Effector CD4-positive, alpha-beta T cell (primary cell): ENCODE measurements around the gene NT5C3A.
"Not testable (repeated sequence)": the region's sequence is repeated elsewhere in the genome, so short reads cannot be mapped to it uniquely, and the experiment has no call there.

Source experiments
- DNase-seq: peaks from one replicate; pipeline ENCODE4 v3.0.0-alpha.2; 2020
- total RNA-seq: gene quantifications from one replicate; lab custom pipeline; 2026; lab: John Stamatoyannopoulos, UW

The NT5C3A gene
- total RNA-seq: 46.5 reads per million, percentile 67 among the genes with 10 or more reads in this experiment

DNA sequence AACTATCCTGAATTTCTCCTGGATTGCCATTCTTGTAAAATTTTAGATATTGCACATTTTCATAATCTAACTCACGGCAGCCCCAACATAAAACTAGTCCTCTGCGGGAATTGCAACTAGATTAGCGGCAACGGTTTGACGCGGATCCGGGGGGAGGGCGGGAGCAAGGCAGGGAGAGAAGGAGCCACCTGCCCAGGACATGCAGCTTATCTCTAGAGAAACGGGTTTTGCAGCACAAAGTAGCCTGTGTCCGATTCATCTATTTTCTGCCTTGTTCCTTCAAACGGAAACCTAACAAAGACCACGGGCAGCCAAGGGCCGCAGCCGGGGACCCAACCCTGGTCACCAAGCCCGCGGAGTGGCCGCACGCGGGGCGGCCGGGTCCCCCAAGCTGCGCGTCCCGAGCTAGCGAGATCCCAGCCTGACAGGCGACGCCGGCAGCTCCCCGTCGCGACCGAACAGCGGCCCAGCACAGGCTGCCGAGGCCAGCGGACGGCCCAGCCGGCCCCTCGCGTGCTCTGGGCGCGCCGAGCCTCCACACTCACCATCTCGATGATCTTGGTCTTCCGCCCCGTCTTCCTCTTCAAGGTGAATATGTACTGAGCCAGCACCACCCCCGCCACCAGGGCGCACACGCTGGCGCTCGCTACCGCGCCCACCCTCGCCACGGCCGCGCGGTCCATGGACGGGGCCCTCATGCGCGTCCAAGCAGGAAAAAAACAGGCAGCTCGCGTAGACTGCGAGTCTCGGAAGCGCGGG is at the start of gene NT5C3A:
TSS of gene NT5C3A (minus strand) at position 754 of the 759 bp plus-strand sequence. CDS start at position 683, 71 bp downstream.
- DNase-seq: no peak

DNA sequence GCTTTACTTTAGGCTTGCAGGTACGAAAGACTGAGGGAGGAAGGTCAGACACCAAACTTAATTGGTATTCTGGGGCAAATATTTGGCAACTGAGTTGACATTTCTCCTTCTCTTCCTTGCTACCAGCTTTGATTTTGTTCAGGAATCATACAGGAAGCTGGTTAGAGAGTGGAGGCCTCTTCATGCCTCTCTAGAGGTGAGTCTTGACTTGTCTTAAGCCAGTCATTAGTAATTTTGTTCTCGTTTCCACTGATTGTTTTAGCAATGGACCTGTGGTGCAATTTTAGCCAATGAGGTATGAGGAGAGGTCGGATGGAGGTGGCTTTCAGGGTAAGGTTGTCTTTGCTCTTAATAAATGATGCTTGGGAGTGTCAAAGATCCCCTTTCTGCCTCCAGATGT is 49.0 kb upstream of the NT5C3A start:
- no peak for DNase-seq

DNA sequence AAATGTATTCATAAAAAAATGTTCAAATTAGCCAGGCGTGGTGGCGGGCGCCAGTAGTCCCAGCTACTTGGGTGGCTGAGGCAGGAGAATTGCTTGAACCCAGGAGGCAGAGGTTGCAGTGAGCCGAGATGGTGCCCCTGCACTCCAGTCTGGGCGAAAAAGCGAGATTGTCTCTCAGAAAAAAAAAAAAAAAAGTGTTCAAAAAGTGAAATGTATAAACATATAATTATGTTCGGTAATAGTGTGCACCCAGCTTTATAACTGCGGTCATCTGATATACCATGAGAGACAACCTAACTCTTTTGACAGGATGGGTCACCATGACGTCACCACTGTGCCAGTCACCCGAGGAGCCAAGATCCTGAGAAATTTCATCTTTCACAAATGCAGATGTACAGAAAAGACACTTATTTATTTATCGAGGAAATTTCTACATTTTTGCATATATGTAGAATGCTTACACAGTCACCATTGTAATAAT is 47.2 kb upstream of the NT5C3A start:
- DNase-seq: no peak

DNA sequence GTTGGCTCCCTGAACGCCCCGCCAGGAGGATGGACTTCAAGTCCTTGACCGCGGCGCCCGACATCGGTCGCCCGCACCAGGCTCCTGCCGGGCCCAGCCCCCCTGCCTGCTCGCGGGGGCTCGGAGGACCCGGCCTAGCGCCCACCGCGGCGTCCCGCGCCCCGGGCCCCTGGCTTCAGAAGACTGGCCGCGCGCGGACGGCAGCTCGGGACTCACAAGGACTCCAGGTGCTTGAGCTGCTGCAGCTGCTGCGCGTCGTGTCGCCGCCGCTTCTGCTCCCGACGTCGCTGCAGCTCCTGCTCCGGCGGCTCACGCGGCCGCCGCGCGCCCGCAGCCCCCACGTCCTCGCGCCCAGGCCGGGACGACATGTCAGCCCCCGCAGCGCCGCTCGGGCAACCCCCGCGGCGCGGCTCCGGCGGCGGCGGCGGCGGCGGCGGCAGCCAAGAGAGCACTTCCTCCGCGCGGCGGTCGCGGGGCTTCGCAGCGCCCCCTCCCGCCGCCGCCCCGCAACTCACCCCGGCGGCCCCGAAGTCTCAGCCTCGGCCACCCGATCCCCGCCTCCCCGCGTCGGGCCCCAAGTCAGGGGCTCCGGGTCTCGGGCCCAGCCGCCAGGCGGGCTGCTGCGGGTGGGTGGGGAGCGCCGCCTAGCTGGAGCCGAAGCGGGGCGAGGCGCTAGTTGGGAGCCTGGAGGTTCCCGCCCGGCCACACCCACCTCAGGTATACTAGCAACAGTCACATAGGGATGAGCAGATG is 46.6 kb upstream of the NT5C3A start, which contains the start of gene RP9:
TSS of gene RP9 (minus strand) at position 400 of the 753 bp plus-strand sequence. CDS start at position 368, 32 bp downstream.
- peak; percentile 64 for DNase-seq

DNA sequence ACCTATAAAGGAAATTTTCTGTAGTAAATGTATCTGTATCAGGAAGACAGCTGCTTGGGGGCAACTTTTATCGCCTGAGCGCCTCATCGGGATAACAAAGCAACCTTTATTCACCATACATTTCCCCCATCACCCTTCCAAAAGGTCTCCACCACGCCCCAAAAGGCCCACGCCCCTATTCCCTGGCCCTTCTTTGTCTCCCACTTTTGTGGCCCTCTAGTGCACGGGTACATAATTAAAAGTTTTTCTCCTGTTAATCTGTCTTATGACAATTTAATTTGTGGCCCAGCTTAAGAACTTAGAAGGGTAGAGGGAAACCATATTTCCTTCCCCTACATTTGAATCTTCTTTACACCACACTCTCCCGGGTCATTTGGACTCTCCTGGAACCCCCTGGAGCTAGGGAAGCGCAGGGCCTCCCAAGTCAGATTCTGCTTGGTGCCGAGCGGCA is 46.0 kb upstream of the NT5C3A start:
- no peak for DNase-seq

DNA sequence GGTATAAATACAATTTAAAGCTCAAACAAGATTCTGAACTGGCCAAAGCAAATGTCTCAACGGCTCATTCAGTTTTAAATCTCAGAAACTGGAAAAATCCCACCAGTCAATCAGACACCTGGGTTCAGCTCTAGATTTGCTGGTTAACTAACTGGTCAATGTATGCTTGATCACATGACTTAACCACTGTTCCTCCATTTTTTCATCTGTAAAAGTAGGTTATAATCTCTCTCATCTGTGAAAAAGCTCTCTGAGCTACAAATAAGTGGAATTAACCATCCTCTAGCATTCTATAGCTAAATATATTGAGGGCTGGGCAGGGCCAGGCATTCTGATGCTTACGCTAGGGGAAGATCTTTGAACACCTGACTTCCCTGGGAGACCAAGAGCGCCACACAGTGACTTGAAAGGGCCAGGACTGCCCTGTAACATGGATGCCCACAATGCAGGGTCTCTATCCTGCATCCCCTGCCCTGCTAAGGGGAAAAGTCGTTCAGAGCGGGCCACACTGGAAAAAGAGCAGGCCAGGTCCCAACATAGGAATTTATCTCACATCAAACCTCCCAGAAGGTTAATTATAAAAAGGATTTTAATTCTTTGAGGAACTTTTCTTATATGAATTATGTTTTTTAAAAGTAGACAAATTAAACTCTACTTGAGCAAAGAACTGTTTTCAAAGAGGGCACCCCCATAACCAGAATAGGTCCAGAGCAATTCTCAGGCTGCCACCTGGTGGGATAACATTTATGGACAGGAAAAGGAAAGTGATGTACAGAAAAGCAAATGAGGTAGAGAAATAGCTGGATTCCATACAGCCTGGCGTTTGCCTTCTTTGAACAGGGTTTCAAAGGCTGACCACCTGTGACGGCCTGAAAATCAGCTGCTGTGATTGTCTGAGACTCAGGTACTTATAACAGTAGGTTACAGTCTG is 44.8 kb upstream of the NT5C3A start:
- peak; percentile 43 for DNase-seq

DNA sequence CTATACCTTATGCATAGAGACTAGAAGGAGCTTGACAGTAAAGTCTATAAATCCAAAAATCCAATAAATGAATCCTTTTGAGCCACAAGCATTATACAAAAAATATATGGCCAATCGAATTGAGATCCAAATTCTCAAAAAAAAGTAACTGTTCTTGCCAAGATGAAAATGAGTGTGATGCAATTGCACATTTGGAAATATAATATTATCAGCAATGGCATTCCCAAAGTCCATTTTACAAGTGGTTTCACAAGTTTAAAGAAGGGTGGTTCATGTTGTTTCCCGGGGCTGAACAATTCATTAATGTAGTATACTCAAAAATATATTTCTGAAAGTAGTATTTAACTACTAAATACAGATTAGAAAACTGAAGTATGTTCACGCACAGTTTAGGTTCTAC is 39.3 kb upstream of the NT5C3A start:
- no peak for DNase-seq

DNA sequence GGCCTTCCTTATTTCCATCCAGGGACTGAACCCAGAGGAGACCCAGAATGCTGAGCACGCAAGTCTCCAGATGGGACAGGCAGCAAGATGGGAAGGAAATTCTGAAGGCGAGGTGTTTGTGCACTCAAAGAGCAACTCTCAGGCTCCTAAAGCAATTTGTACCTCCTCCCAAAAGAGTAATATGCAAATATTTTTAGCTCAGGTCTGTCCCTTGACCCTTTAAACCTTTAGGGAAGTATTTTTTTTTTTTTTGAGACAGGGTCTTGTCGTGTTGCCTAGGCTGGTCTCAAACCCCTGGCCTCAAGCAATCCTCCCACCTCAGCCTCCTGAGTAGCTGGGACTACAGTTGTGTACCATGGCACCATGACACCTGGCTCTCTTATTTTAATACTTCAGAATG is 38.2 kb upstream of the NT5C3A start:
- DNase-seq: no peak

DNA sequence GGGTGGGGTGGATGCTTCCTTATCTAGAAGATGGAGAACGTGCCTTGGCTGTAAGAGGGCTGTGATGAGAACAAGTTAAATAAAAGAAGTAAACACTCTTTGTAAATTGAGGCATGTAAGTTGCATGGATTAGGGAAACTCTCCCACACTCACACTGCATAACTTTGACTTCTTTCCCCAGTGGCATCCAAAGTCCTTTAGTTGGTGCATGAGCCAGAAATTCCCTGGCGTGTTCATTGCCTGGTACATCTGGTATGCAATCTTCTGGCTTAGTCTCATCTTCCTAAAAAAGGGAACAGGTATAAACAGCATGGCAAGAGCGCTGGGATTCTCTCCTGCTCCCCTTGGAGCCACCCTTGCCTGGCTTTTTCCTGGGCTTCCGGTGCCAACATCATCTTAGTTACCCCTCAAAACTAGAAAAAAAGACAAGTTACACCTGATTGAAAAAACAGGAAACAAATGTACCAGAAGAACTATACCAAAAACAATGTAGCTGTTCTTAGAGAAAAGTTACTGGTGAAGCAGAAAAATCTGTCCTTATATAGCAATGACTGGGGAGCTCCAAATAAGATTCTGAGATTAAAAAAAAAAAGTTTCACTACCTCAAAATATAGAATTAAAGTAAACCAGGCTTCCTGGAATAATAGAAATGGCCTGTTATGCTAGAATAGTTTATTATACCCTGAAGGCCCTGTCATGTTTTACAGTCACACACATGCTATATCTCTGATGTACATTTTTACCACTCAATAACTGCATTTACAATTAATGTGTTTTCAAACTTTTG is 36.8 kb upstream of the NT5C3A start:
- DNase-seq: no peak

DNA sequence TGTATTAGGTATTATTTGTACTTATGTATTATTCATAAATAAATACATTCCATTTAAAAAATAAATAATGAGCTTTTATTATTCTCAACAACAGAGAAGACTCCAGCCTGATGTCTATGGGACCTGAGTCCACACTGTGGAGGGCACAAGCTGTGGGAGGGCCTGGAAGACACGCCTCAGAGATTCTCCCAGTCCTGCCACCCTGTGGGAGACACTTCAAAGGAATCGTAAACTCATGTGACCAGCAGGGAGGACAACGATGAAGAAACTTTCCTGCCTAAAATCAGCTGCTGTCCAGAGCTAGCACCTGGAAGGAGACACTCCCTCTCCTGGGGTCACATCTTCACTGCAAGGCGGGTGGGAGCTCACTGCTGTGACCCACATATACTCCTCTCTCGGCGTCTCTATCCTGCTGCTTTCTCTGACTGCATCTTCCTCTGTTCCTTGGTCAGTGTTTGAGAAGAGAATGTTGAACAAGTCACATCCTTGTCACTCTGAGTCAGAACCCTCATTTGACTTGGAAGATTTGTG is 32.2 kb upstream of the NT5C3A start:
- DNase-seq: not testable (repeated sequence)

DNA sequence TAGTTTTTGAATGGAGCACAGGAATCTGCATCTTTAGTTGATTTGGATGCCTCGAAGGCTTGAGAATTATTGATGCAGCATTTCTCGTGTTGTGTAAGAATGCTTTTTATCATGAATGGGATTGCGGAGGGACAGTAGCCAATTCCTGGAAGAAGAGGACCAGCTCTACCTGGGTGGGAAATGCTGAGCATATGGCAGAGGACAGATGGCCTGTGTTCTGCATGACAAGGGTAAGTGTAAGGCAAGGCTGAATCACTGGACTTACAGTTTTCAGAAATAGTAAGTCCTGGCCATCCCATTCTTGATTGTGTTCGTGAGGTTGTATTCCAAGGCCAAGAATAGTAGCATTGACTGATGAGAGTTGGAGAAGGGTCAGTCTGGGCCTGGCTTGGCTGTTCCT is 30.7 kb upstream of the NT5C3A start:
- DNase-seq: no peak

DNA sequence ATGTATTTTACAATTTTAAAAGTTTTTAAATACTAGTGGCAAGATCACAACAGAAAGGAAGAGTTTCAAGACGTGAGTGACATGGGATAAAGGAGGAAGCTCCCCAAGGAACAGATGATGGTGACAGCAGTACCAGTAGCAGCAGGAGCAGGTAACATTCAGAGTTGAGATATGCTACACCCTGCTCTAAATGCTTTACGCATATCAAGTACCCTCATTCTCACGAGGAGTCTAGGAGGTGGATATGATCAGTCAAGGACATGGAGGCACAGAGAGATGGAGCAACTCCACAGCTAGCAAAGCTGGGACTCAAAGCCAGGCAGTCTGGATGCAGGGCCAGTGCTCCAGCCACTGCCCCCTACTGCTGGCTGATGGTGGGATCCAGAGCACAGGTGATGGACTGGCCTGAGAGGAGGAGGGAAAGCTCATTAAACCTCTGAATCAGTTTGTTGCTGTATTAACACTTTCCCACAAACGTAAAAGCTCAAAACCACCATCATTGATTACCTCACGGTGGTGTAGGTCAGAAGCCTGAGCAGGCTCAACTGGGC is 29.1 kb upstream of the NT5C3A start:
- DNase-seq: no peak

DNA sequence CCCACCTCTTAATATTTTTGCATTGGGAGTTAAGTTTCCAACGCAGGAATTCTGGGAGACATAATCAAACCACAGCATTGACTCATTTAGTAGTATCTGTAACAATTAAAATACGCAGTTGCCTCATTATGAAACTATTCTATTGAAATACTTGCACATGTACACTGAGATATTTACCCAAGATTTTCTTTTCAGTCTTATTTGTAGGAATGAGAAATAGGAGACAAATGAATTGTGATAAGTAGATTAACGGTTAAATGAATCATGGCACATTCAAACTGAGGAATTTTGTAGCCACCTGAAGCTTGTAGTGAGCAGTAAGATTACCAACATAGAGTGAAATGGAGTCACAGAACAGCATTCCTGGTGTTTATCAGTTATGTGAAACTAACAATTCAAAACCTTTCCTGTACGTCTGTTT is 28.5 kb upstream of the NT5C3A start:
- DNase-seq: no peak

DNA sequence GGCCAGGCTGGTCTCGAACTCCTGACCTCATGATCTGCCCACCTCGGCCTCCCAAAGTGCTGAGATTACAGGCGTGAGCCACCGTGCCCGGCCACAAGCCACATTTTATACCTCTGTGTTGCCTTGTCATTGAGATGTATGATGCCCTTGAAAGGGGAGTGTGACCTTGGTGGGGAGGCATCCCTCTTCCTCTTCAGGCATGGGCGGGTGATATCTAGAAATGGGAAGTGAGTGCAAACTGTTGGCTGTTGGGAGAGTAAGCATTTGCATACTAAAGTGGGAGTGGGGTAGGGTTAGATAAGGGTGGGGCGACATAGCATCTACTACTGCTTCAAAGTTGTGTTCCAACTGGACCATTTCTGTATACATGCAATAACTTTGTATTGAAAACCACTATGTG is 26.6 kb upstream of the NT5C3A start:
- DNase-seq: no peak

DNA sequence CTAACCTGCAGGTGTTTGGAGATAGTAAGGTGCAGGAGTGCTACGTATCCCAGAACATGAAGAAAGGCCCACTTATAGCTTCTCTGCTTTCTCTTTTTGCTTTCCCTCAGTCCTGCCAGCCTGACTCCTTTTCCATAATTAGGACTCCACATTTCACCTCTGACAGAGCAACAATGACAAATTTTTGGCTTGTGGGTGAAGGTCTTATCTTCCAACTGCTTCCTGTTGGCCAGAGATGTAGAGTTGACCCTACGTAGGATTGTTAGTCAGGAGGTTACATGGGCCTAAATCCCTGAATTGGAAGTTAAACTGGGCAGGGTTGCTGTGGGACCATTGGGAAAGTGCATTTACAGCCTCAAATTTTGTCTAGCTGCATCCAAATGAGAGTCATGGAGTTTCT is 25.3 kb upstream of the NT5C3A start:
- no peak for DNase-seq

DNA sequence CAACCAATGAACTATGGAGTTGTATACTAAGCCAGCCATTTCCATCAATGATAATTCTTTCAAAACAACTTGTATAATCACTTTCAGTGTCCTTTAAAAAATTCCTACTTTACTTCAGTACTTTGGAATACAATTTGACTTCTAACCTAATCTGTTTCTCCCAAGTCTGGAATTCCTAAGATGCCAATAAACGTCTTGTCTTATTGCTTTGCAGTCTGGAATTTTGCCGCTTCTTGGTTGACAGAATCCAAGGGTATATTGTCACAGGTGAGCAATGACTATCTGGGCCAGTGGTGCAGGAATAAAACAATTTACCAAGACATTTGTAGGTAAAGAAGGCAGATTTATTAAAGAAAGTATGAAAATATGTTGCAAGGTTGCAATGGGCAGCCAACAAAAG is 24.8 kb upstream of the NT5C3A start:
- DNase-seq: no peak

DNA sequence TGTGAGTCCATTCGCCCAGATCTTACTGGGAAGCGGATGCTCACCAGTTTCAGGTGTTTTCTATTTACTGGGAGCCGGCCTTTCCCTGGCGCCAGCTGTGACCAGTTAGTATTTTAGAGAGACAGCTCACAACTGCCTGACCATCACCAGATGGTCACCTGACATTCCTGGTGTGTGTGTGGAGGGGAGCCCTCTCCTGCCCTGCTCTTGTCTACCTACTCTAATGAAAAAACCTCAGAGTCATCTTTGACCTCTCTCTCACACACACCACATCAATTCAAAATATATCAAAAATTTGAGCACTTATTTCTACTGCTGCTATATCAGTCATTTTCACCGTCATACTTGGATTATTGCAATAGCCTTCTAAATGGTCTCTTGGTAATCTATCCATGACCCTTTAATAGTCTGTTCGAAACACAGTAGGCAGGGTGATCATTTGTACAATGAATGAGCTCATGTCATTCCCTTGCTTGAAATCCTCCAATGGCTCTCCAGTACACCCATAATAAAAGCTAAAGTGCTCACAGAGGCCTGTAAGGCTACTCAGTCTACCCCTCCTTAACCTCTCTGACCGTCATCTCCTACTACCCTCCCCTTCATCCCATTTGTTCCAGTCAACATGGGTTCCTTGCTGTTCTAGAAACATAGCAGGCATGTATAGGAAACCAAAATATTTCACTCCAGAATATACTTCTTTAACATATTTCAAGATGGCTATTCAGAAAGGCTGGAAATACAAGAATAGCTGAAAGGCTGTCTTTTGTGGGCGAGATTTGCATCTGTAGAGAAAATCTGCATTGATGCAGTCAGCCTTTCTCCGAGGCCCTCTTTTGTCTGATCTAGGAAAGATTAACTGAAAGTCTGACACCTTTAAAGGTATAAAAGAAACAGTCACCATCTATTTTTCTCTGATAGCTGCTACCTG is 17.5 kb upstream of the NT5C3A start:
- DNase-seq: no peak

DNA sequence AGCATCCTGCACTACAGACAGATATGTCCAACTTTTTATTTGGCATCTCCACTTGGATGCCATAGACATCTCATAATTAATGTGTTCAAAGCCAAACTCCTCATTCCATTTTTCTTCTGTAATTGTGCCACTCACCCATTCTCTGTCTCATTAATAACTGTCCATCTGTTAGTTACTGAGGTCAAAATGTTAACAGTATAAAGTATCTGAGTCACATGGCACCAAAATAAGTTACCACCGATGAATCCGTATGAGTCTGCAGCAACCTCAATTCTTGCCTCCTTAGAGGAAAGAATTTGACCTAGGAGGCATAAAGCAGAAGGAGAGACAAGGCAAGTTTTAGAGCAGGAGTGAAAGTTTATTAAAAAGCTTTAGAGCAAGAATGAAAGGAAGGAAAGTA is 16.5 kb upstream of the NT5C3A start:
- DNase-seq: no peak

DNA sequence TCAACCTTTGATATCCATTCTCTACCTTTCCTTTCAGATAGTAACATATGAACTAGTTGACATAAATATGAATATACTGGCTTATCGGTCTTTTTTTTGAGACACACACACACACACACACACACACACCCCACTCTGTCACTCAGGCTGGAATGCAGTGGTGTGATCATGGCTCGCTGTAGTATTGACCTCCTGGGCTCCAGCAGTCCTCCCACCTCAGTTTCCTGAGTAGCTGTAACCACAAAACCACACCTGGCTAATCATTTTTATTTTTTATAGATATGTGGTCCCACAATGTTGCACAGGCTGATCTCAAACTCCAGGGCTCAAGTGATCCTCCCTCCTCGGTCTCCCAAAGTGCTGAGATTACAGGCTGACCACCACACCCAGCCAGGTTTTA is 14.2 kb upstream of the NT5C3A start:
- no peak for DNase-seq
